GM15510 (cell line): Measurements from ENCODE around the gene ZSCAN10.

Source experiments
- POLR2A ChIP-seq: IDR thresholded peaks from 3 replicates; pipeline ENCODE4 v1.6.1; 2011; ENCODE audit warnings: borderline replicate concordance; ENCODE audit not compliant: insufficient read length; ENCODE audit errors: extremely low read depth

Gene ZSCAN10

DNA sequence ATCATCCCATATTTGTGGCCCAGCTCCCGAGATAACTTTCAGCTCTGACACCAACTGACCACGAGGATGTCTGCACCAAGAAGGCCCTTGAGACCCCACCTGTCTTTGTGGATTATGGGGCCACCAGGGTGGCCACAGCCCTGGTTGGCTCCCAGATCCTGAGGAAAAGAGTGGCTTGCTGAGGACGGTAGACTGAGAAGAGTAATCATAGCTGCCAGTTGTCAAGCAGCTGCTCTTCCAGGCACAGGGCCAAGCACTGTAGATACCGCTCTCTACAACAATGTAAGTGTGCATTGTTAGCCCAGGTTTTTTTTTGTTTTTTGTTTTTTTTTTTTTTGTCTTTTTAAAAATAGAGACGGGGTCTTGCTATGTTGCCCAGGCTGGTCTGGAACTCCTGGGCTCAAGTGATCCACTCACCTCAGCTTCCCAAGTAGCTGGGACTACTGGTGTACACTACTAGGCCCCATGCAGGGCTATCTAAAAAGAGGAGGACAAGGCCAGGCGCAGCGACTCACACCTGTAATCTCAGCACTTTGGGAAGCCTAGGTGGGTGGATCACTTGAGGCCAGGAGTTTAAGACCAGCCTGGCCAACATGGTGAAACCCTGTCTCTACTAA, 22.9 kb upstream of the ZSCAN10 start:
- TF ChIP-seq POLR2A: no peak

DNA sequence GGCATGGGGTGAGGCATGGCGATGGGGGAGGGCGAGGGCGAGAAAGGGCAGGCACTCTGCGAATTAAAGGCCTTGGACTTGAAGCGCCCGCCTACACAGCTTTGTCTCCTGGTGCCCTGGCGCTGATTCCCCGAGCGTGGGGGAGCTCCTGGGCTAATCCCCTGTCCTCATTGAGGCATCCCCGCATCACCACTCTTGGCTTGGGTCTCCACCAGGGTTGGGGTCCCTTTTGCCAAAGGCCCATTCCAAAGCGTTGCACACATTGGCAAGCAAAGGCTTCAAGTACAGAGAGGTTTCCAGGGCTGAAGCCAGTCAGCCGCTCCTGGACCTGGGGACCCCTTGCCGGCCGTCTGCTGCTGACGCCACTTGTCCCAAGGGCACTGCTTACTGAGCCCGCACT, 21.3 kb upstream of the ZSCAN10 start:
- no peak for TF ChIP-seq POLR2A

DNA sequence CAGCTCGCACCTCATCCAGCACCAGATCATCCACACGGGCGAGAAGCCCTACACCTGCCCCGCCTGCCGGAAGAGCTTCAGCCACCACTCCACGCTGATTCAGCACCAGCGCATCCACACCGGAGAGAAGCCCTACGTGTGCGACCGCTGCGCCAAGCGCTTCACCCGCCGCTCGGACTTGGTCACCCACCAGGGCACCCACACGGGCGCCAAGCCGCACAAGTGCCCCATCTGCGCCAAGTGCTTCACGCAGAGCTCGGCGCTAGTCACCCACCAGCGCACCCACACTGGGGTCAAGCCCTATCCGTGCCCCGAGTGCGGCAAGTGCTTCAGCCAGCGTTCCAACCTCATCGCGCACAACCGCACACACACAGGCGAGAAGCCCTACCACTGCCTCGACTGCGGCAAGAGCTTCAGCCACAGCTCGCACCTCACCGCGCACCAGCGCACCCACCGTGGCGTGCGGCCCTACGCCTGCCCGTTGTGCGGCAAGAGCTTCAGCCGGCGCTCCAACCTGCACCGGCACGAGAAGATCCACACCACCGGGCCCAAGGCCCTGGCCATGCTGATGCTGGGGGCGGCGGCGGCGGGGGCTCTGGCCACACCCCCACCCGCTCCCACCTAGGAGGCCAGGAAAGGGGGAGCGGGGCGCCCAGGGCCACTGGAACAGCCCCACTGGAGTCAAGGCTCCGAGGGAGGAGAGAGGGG, 20.8 kb upstream of the ZSCAN10 start:
- no peak for TF ChIP-seq POLR2A

DNA sequence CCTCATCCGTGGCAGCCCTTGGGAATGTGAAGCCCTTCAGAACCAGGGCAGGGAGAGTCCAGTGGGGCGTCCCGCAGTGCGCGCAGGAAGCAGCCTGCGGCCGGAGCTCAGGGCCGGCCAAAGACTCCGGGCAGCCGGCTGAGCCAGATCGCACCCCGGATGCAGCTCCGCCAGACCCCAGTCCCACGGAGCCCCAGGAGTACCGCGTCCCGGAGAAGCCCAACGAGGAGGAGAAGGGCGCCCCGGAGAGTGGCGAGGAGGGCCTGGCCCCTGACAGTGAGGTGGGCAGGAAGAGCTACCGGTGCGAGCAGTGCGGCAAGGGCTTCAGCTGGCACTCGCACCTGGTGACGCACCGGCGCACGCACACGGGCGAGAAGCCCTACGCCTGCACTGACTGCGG, 20.2 kb upstream of the ZSCAN10 start:
- no peak for TF ChIP-seq POLR2A

DNA sequence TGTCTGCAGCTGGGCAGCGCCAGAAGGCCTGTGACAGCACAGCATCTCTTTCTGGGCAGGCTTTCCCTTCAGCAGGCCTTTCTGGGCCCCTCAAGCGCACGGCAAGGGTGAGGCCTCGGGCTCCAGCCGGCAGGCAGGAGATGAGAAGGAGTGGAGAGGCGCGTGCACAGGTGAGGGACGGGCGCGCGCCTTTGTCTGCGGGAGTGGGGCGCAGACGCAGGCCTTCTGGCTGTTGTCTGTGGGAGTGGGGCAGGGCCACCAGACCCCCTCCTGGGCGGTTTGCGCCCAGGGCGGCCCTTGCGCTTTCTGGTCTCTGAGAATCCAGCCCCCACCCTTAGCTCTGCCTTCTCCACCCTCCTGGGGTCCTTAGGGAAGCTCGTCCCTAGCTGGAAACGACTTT, 19.8 kb upstream of the ZSCAN10 start:
- TF ChIP-seq POLR2A: no peak

DNA sequence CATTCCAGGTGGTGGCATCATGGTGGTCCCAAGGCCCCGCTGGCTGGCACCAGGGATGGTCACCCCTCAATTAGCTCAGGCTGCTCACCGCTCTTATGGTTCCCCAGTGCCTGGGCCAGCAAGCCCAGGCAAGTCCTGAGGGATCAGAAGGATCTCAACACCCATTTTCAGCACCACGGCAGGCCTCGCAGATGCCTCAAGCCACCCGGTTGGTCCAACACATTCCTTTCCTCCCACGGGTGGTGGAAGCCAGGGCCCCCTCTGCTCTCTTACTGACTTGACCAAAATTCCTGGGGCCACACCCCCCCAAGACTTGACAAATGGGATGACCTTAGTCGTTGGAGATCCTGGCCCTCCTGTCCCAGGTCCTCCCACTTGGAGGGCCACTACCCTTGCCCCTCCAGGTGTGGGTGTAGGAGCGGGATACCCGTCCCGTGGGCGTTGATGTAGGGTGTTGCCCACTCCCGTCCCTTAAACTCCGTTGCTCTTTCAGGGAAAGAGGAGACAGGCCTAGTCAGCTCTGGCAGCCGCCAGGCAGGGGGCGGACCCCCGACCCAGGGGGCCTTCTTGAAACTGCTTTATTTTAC, 19.2 kb upstream of the ZSCAN10 start:
- TF ChIP-seq POLR2A: no peak

DNA sequence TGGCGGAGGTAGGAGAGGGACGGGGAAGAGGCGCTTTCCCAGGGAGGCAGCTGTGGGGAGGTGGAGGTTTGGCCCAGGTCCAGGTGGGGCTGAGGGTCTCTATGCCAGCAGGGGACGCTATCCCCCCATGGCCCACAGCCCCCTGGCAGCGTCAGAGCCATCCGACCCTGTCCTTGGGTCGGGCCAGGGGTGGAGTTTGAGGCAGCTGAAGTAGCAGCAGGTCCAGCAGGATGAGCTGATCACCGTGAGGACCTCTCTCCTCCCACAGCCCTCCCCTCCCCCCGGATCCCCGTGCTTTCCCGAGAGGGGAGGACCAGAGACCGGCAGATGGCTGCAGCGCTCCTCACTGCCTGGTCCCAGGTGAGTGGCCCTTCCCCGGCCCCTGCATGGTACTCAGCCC, 16.5 kb upstream of the ZSCAN10 start:
- no peak for TF ChIP-seq POLR2A

DNA sequence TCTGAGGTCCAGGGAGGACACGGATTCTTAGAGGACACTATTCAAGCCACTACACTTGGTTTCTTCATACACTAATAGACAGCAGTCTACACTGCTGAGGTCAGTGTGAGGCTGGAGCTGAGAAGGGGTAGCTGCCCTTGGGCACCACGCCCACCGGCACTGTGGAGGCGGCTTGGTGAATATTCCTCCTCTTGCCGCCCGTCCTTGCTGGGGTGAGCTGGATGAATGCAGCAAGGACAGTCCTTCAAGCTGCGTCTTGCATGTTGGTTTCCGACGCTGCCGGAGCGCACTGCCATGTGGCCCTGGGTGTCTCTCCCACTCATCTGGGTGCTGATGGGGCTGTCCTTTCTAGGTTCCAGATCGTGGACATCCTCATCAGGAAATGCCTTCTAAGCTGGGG, 15.9 kb upstream of the ZSCAN10 start:
- no peak for TF ChIP-seq POLR2A

DNA sequence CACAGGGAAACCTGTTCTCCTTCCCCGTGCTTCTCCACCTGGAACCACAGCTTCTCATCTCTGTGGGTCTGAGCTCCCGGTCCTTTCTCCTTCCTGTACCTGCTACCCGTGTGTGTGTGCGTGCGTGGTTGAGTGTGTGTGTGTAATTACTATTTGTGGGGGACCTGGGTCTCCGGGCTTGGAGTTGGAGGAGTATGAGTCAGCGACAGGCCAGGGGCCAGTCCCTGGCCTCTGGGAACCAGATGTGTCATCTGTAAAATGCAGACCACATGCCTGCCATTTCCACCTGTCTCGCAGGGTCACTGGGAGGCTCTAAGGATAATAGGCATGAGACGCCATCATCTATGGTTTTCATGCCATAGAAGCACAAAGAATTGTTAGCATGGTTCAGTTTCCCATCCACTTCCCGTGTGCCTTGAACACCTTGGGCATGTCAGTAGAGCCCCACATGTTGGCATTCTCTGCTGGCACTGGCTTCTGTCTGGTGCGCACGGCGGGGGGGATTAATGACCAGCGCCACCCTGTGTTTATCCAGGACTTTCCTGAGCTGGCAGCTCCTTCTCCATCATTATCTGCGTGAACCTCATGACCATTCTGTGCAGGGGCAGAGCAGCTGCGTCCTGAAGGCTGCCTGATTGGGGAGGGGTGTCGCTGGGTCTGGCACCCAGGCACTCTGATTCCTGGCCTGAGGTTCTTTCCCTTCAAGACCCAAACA, 14.8 kb upstream of the ZSCAN10 start:
- no peak for TF ChIP-seq POLR2A

DNA sequence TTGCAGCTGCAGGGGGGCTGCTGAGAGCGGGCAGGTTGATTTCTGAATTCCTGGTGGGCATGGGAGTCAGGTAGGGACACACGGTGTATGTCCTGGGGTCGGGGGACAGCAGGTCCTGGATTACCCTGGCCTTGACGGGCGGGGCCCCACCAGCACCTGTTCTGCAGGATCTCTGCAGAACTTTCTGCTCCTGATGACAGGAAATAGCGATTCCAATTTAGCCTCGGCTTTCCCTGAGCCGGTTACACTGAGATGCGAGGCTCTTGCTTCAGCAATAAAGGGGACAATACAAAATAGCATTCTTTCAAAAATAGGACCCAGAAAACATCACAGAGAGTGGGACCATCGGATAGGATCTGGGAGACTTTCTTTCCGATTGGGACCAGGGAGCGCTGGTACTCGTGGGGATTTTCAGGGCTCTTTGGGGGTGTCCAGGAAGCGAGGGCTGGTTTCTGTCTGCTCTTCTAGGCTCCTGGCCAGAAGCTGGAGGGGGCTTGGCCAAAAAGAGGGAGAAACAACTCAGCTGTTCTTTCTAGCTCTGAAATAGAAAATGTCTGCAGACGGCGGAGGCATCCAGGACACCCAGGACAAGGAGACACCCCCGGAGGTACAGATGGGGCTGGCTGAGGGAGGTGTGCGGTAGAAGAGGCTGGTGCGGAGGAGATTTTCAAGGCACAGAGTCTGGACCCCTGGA, 13.9 kb upstream of the ZSCAN10 start:
- no peak for TF ChIP-seq POLR2A

DNA sequence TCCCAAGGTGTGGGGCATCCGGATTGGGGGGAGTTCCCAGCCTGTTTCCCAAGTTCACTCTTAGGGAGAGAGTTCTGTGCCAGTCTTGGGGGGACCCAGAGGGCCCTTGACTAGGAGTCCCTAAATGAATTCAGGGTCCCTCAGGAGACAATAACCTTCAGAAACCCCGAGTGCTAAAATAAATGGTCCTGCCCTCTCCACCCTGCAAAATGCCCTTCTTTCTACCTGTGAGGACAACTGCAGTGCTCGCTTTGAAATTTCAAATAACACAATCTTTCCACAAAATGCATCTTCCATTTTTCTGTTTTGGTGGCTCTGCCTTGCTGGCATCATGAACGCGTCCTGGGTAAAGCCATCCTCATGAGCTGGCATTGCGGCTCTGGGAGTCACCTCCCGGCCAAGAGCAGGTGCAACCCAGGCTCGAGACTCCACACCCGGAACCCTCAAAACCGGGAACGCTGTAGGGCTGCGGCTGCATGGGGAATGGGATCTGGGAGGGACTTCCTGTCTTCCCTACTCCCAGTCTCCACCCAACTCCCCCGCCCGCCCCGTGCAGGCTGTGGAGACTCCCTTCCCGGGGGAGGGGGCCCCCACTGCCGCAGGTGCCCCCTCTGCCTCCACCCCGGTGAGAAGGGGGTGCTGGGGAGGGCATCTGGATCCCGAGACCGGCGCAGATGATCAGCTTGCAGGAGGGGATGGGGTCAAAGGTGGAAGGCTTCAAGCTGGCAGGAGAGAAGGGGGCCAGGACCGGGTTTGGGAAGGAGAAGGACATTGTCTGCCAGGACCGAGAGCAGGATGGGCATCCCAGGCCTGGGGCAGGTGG, 13.2 kb upstream of the ZSCAN10 start, which contains the start of gene ZNF205:
Gene ZNF205, plus strand, starts transcription at position 529 of the 823 bp plus-strand sequence. CDS start 845 bp downstream, outside the sequence.
- TF ChIP-seq POLR2A: no peak

DNA sequence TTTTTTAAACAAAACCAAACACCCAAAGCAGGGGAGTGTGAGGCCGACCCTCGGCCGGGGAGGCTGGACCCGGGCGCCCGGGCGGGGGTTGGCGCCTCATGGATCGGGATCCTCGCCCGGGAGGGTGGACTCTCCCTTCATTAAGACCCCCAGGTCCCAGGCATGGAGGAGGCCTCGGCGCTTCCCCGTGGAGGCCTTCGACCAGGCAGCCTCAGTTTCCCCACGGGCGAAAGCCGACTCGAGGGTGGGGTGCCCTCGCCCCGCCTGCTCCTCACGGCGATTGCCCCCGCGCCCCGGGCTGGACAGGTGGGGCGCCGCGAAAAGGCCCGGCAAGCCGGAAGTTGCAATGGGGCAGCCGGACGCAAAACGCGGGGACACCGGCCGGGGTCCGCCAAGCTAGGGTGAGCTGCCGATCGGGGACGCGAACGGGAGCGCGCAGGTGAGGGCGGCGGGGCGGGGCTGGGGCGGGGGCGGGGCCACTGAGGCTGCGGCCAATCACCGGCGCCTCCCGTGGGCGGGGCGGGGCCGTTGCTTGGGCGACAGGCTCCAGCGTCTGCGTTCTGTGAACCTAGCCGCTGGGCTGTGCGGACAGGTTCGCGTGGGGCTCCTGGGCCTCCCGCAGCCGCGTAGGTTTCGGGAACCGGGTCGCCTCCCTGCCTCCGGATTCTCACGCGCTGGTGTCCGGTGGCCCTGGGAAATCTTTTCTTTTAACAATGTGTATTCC, 7.3 kb upstream of the ZSCAN10 start:
- TF ChIP-seq POLR2A: peak; percentile 80

DNA sequence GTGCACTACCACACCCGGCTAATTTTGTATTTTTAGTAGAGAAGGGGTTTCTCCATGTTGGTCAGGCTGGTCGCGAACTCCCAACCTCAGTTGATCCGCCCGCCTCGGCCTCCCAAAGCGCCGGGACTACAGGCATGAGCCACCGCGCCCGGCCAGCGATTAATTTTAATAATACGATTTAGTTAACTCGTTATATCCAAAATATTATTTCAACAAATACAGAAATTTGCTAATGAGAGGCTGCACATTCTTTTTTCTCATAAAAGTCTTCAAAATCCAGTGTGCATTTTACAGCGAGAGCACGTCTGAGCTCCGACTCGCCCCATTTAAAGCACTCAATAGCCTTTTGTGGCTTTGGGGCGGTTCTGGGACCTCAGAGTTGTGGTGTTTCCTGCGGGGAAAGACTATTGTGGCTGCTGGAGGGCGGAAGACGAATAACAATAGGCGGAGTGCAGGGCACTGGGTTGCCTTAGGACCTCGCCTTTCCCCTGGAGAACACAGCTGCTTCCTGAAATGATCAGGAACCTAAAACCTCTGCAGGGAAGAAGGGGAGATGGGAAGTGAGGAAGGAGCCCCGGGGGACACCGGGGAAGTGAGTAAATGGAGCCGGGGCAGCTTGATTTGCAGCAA, 2.9 kb upstream of the ZSCAN10 start:
- no peak for TF ChIP-seq POLR2A
